GM19240 (cell line): ENCODE data around the gene TMC4.
"Not testable (repeated sequence)": the region's sequence is repeated elsewhere in the genome, so short reads cannot be mapped to it uniquely, and the experiment has no call there.

Experiments used
- DNase-seq: peaks from one replicate; pipeline ENCODE4 v3.0.0; 2011; ENCODE audit warnings: low spot score; ENCODE audit not compliant: insufficient read length

Gene TMC4

DNA sequence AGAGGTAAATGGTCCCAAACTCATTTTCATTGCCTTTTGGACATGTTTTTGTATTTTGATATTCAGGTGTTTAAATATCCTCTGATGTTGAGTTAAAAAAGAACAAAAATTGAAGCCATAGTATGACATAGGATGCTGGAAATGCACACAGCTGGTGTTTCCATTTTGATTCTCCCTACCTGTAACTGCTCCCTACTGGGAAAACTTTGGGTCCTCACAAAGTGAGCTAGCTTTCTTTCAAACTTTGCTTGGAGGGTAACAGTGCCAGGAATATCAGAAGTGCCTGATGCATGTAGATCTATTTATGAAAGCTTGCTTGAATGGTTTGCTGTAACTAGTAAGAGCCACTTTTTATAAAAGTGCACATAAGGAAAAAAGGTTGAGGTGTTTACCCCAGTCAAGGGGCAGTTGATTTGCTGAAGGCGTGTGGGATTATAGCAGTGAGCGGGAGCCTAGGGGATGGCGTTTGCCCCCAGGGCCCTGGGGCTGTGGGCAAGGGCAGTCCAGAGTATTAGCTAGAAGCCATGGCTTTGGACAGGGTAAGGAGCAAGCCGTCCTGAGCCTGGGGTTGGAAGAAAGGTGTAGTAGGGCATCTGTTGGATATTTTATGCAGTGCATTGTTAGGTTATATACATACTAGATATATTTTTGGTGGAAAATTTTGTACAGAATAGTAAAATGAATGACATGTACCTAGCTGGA lies 32.0 kb upstream of the TMC4 start:
- DNase-seq, result no peak

DNA sequence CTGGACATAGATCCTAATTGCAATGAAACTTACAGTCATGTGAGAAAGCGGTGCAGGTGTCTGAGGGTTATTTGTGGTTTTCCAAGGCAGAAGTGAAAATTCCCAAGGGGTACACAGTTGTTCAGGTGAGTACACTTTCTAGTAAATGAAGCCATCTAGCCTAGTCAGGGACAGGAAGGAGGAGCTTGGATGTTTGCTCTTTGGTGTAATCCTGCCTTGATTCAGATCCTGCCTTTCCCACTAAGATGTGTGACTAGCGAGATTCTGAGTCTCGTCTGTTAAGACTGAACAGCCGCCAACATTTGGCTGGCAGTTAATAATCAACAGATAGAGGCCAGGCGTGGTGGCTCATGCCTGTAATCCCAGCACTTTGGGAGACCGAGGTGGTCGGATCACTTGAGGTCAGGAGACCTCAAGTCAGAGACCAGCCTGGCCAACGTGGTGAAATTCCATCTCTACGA lies 30.2 kb upstream of the TMC4 start:
- DNase-seq, result no peak

DNA sequence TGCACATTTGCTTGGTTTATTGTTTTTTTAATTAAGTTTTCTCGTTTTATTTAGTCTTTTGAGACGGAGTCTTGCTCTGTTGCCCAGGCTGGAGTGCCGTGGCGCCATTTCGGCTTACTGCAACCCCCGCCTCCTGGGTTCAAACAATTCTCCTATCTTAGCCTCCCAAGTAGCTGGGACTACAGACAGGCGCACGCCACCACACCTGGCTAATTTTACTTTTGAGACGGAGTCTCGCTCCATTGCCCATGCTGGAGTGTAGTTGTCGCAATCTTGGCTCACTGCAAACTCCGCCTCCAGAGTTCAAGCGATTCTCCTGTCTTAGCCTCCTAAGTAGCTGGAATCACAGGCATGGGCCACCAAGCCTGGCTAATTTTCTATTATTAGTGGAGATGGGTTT lies 29.0 kb upstream of the TMC4 start:
- DNase-seq, result no peak

DNA sequence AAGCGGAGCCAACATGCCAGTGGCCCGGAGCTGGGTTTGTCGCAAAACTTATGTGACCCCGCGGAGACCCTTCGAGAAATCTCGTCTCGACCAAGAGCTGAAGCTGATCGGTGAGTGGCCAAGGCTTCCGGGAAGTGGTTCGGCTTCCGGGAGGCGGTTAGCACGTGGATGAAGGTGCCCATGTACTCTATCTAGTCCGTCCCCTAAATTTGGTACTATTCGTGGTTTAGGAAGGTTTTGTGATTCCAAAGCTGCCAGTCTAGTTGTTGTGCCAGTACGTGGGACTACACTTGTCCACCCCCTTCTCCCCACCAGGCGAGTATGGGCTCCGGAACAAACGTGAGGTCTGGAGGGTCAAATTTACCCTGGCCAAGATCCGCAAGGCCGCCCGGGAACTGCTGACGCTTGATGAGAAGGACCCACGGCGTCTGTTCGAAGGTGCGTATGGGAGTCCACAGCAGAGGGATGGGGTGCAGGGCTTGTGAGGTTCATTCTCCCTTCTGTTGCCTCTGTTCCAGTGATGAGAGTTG lies 28.3 kb upstream of the TMC4 start:
- no peak for DNase-seq

DNA sequence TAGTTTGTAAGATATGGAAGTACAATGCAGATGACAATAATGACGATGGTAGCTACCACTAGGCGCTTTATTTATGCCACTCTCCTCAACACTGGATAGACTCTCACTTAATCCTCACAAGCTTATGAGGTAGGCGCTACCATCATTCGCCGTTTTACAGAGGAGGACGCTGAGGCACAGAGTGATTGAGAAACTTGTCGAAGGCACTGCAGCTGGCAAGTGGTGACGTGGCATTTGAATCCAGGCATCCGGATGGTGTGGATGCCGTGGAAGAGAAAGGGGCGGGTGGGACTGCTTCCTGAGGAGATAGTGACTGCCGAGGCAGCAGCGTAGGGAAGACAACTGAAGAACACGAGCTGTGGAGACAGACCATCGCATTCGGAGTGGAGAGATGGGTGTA lies 26.4 kb upstream of the TMC4 start:
- DNase-seq, result no peak

DNA sequence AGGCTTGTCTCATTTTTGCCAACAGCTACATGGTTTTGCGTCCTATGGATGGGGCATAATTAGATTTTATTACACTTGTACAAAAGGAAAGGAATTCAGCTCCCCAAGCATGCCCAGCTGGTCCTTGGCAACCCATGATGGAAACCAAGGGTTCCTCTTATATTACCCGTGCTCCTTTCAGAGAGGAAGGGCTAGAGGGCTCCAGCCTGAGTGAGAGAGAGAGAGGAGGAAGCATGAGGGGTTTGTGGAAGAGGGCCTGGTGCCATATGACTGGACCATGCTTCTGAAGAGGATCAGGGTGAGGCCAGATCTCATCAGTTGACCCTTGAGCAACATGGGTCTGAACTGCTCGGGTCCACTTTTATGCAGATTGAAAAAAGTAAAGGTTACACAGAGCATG lies 24.2 kb upstream of the TMC4 start:
- no peak for DNase-seq

DNA sequence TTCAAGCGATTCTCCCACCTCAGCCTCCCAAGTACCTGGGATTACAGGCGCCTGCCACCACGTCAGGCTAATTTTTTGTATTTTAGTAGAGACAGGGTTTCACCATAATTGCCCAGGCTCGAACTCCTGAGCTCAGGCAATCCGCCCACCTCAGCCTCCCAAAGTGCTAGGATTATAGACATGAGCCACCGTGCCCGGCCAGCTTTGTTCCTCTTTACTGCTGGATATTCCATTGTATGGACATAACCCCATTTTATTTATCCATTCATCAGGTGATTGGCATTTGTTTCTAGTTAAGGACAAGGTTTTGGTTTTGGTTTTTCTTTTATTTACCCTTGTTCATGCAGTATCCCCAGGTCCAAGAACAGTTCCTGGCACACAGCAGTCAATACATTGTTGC lies 23.6 kb upstream of the TMC4 start:
- DNase-seq, result no peak

DNA sequence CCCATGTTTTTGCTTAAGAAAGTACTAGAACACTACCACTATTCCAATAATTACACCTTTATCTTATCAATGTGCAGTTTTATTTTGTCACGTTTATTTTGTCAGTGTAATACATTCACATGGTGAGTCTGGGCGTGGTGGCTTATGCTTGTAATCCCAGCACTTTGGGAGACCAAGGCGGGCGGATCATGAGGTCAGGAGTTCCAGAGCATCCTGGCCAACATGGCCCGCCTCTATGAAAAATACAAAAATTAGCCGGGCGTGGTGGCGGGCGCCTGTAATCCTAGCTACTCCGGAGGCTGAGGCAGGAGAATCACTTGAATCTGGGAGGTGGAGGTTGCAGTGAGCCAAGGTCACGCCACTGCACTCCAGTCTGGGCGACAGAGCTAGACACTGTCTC lies 21.5 kb upstream of the TMC4 start:
- DNase-seq, result not testable (repeated sequence)

DNA sequence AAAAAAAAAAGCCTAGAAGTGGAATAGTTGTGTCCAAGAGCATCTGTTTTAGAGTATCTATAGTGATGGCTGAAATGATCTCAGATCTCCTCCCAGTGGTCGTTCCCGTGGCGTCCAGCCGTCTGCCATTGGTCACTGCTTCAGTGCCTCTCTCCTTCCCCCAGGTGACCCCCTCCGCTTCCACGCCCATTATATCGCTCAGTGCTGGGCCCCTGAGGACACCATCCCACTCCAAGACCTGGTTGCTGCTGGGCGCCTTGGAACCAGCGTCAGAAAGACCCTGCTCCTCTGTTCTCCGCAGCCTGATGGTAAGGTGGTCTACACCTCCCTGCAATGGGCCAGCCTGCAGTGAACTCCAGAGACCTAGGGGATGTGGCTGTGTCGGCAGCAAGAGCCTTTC lies 20.1 kb upstream of the TMC4 start:
- no peak for DNase-seq

DNA sequence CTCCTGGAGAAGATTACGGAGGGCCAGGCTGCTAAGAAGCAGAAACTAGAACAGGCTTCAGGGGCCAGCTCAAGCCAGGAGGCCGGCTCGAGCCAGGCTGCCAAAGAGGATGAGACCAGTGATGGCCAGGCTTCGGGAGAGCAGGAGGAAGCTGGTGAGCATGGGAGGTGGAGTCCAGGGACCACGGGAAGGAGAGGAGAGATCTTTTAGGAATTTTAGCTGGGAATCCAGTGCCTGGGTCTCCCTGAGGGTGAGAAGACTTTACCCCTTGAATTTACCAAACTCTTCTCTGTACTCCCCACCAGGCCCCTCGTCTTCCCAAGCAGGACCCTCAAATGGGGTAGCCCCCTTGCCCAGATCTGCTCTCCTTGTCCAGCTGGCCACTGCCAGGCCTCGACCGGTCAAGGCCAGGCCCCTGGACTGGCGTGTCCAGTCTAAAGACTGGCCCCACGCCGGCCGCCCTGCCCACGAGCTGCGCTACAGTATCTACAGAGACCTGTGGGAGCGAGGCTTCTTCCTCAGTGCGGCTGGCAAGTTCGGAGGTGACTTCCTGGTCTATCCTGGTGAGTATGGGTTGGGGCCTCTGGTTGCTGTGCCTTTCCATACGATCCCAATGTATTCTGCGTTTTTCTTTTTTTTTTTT lies 19.0 kb upstream of the TMC4 start:
- DNase-seq, result no peak

DNA sequence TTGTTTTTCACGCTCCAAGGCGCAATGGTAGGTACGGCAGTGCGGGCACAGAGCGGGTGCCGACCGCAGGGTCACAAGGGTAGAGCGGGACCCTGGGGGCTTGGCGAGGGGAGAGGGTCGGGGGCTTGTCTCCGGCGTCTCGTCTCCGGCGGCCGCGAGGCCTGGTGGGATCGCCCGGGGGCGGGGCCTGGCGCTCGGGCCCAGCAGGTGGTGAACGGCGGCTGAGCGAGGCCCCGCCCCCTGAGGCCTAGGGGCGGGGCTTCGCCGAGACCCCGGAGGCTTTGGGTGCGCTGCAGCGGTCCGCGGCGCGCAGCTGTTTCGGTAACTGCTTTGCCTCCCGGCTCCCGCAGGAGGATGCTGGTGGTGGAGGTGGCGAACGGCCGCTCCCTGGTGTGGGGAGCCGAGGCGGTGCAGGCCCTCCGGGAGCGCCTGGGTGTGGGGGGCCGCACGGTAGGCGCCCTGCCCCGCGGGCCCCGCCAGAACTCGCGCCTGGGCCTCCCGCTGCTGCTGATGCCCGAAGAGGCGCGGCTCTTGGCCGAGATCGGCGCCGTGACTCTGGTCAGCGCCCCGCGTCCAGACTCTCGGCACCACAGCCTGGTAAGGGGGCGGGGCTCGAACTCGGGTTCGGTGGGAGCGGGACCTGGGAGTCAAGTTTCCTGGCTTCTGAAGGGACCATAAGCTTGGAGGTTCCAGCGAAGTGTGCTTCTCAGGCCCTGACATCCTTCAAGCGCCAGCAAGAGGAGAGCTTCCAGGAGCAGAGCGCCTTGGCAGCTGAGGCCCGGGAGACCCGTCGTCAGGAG lies 18.3 kb upstream of the TMC4 start, which contains the start of gene TSEN34:
TSS of gene TSEN34 (plus strand) at position 298 of the 800 bp plus-strand sequence. CDS start at position 355, 57 bp downstream.
- DNase-seq, result no peak

DNA sequence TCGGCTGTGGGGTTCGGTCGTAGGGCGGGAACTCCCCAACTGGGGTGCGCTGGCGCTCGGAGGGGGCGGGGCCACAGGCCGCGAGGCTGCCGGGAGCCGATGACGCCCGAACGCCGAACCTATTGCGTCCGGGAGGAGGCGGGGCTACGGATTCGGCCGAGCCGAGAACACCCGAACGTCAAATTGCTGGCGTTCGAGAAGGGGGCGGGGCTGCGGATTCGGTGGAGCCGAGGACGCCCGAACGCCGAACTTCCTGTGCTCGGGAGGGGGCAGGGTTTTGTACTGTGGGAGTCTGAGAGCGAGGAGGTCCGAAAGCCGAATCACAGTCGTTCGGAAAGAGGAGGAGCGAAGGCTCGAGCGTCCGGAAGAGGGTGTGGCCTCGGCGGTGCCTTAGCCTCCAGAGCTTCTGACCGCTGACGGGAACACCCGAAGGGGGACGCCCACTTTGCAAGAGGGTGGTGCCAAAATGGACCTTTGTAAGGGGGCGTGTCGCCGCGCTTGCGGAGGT lies 17.6 kb upstream of the TMC4 start:
- DNase-seq, result no peak

DNA sequence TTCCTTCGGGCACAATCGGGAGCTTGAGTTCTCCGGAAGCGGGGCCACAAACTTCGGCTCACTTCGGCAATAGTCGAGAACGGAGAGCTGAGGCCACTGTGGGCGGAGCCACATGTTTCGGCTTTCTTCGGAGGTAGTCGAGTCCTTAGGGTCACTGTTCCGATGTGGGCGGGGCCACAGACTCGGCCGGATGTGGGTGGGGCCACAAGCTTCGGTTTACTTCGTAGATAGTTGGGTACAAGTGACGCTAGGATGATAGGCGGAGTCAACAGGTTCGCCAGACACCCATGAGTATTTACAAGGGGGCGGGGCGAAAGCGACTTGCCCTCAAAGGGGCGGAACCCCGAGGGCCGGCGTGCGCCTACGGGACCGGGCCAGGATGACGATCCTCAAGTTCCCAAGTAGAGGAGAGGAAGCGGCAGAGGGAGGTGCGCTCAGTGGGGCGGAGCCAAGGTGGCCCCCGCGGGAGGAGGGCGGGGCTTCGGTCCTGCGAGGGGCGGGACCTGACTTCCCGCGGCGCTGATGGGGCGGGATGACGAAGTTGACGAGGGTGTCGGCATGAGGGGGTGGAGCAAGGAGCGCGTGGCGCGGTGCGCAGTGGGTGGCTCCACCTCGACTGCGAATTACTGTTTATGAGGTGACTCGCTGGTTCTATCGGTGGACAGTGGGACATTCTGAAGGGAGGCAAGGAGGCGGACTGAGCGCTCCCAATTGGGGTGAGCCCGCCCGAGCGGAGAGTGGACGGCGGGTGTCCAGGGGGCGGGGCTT lies 17.0 kb upstream of the TMC4 start:
- DNase-seq, result peak; percentile 67

DNA sequence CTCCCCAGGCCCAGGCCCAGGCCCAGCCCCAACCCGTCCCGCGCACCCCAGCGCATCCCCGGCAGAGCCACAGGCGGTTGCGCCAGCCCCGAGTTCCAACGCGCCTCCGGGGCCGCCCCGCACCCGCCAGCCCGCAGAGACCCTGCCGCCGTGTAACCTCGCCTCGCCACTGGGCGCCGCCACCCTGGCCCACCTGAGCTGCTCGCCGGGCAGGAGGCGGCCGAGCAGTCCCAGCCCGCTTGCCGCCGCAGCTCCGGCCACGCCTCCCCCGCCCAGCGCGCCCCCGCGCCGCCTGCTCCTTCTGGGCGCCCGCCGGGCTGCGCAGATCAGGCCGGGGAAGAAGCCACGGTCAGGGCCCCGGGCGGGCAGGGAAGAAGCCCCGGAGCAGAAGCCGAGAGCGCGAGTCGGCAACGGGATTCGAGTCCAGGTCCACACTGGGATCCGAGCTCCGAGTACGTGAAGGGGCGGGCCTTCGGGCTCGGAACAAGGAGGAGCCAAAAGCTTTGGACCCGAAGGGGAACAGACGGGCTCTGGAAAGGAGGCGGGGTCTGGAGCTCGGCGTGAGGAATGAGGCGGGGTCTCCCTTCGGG lies 16.3 kb upstream of the TMC4 start, which contains the start of gene MBOAT7:
TSS of gene MBOAT7 (minus strand) at position 436 of the 590 bp plus-strand sequence. CDS start 1,072 bp downstream, outside the sequence.
- DNase-seq, result peak; percentile 87

DNA sequence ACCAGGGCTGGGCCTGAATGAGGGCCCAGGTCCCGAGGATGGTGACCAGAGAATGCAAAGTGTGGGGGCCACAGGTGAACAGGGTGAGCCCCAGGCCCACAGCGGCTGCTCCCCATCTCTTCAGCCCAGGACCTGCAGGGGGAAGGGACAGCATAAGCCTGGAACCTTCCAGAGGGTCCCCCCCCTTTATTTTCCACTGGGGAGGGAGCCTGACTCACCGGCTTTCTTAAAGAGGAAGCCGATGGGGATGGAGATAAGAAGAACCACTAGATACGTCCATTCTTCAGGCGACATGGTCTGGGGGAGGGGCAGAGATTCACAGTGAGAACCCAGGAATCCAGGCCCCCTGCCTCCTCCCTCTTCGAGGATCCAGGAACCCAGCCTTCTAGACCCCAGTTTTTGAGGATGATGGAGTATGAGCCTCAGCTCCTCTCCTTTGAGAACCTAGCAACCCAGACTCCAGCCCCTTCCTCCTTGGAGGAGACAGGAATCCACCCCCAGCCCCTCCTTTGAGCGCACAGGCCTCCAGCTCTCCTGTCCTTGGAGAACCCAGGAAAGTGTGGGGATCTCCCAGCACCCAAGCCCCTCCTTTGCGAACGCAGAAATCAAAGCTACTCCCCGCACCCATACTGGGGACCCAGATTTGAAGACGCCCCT lies 15.4 kb upstream of the TMC4 start:
- no peak for DNase-seq

DNA sequence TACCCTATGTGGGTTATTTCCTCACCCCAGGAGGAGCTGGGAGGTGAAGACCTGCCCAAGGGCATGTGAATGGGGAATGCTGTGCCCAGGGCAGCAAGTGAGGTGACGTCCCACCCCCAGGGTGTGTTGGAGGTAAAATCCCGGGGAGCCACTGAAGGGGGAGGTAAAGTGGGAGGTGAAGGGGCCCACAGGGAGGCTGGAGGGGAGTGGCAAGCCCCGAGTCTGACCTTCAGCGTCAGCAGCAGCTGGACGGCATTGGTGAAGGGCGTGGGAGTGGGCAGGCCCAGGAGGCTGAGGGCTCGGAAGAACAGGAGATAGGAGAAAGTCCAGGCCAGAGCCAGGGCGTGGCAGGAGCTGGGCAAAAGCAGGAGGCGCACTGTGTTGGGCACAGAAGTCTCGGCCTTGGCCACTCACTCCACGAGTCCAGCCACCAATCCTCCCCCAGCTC lies 14.0 kb upstream of the TMC4 start:
- no peak for DNase-seq

DNA sequence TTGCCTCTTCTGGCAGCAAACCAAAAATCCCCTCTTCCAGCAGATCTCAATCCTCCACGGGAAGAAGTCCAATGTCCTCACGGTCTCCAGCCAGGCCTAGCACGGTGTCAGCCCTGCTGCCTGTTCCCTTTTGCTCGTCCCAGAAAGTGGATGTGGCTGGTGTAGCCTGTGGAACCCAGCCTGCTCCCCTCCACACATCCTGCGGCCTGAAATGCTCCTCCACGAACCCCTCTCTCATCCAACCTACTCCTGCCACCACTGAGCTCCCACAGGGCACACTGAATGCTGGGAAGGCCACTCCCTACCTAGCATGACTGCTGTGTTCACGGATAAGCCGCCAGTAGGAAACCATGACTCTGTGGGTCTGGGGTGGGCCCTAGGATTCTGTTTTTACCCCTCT lies 13.4 kb upstream of the TMC4 start:
- DNase-seq, result no peak

DNA sequence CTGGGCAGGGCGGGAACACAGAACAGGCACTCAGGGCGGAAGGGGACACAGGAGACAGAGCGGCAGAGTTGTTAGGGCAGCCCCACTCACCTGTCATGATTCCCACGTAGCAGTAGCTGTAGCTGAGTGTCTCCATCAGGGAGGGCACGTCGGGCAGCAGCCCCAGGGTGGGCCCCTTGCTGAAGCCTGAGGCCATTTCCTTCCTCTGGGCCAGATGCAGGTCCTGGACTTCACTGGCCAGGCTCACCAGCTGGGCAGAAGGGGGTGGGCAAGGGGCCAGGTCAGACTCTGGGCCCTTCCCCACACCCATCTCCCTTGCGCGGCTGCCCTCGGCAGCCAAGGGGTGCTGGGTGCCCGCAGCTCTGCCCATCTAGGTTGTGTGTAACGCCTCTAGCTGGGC lies 10.5 kb upstream of the TMC4 start:
- DNase-seq, result no peak

DNA sequence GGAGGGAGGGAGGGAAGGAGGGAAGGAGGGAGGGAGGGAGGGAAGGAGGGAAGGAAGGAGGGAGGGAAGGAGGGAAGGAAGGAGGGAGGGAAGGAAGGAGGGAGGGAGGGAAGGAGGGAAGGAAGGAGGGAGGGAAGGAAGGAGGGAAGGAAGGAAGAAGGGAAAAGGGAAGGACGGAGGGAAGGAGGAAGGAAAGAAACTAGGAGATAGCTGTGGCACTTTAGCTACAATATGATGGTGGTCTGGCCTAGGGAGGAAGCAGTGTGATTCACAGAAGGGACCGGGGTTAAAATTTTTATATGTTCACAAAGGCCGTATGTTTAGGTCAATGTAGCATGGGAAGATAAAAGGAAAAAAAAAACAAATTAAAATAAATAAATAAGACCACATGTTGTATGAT lies 8.9 kb upstream of the TMC4 start:
- DNase-seq, result not testable (repeated sequence)

DNA sequence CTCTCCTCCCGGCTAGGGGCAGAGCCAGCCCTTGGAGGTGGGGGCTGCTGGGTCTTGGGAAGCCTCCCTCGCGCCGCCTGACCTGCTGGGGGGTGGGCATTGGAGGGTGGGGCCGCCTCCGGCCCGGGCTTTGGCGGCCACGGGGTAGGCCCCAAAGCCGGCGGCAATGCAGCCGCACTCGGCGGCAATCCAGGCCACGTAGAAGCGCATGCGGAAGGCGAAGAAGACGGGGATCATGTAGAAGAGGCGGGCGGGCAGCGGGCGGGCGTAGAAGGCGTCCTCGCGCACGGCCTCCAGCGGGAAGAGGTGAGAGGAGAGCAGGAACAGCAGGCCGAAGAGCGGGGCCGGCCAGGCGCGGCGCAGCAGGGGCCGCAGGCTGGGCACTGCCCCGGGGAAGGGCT lies 7.7 kb upstream of the TMC4 start:
- no peak for DNase-seq
